IMR-90 (cell line): ENCODE data around the gene IRF2BP1. TPM values are rescaled to one million over a fixed set of nuclear protein-coding genes. Genes with fewer than 3 reads are reported as not detected.

Source experiments
- ATAC-seq: fragments of 200-7000 bp; cut with Tn5 transposase; 2 replicates; pipeline ENCODE4 v1.9.1; 2020; ENCODE audit warnings: low read depth, mild to moderate bottlenecking, moderate library complexity
- BruUV-seq: library from RNA; stranded (reverse); fragments of 400-500 nt; replicated peaks from 2 replicates; lab custom pipeline; 2021; lab: Mats Ljungman, UMichigan
- CTCF ChIA-PET: fragments of 300-600 bp; formaldehyde crosslinking; extraction: SDS; loops from one replicate; lab custom pipeline; 2021; ENCODE audit warnings: antibody characterized with exemption; lab: Yijun Ruan, JAX
- POLR2A ChIA-PET: fragments of 300-600 bp; sonication (Branson Sonifier 250); formaldehyde crosslinking; loops from one replicate; lab custom pipeline; 2022; ENCODE audit warnings: antibody characterized with exemption; ENCODE audit not compliant: unreplicated experiment; lab: Charles Lee
- DNase-seq: peaks from one replicate; pipeline ENCODE4 v3.0.0; 2013
- H2AFZ ChIP-seq: replicated peaks from 2 replicates; pipeline ENCODE3; 2013; ENCODE audit warnings: low read length, mild to moderate bottlenecking; ENCODE audit not compliant: poor library complexity
- H2AK5ac ChIP-seq: 2 replicates; pipeline ENCODE4 v1.6.1; 2013; ENCODE audit warnings: low read depth, low read length, inconsistent platforms
- H2AK9ac ChIP-seq: replicated peaks from 2 replicates; pipeline ENCODE3; 2013; ENCODE audit warnings: mild to moderate bottlenecking, low read depth, low read length, moderate library complexity; ENCODE audit not compliant: poor library complexity
- H2BK120ac ChIP-seq: 2 replicates; pipeline ENCODE4 v1.6.1; 2013; ENCODE audit warnings: low read depth, low read length, inconsistent platforms
- H2BK15ac ChIP-seq: 3 replicates; pipeline ENCODE4 v1.6.1; 2013; ENCODE audit warnings: low read depth, low read length, inconsistent platforms
- H2BK20ac ChIP-seq: 2 replicates; pipeline ENCODE4 v1.6.1; 2013; ENCODE audit warnings: low read depth, mild to moderate bottlenecking, inconsistent platforms, low read length, moderate library complexity
- H2BK5ac ChIP-seq: 2 replicates; pipeline ENCODE4 v1.6.1; 2013; ENCODE audit warnings: mild to moderate bottlenecking, low read depth, low read length, inconsistent platforms; ENCODE audit not compliant: poor library complexity, severe bottlenecking
- H3K14ac ChIP-seq: replicated peaks from 2 replicates; pipeline ENCODE4 v1.6.1; 2013; ENCODE audit warnings: low read depth, low read length, inconsistent platforms
- H3K18ac ChIP-seq: 2 replicates; pipeline ENCODE4 v1.6.1; 2013; ENCODE audit warnings: low read depth, low read length, control low read depth
- H3K23ac ChIP-seq: 2 replicates; pipeline ENCODE4 v1.6.1; 2013; ENCODE audit warnings: low read depth, low read length, inconsistent platforms
- H3K27ac ChIP-seq: 2 replicates; pipeline ENCODE4 v1.5.1; 2013; ENCODE audit warnings: mild to moderate bottlenecking, control low read depth, low read length; ENCODE audit not compliant: insufficient read depth
- H3K27me3 ChIP-seq: 2 replicates; pipeline ENCODE4 v1.6.1; 2013; ENCODE audit warnings: low read length; ENCODE audit not compliant: control insufficient read depth, insufficient read depth
- H3K36me3 ChIP-seq: 2 replicates; pipeline ENCODE4 v1.6.1; 2013; ENCODE audit warnings: low read length, mixed read lengths; ENCODE audit not compliant: control insufficient read depth, insufficient read depth
- H3K4ac ChIP-seq: 2 replicates; pipeline ENCODE4 v1.6.1; 2013; ENCODE audit warnings: low read depth, low read length, inconsistent platforms
- H3K4me1 ChIP-seq: 2 replicates; pipeline ENCODE4 v1.6.1; 2013; ENCODE audit warnings: low read length, mixed read lengths; ENCODE audit not compliant: control insufficient read depth, insufficient read depth
- H3K4me2 ChIP-seq: 2 replicates; pipeline ENCODE4 v1.6.1; 2013; ENCODE audit warnings: low read depth, mild to moderate bottlenecking, control low read depth, low read length, moderate library complexity
- H3K4me3 ChIP-seq: 2 replicates; pipeline ENCODE4 v1.5.1; 2013; ENCODE audit warnings: low read depth, mild to moderate bottlenecking, control low read depth, low read length, moderate library complexity; ENCODE audit not compliant: insufficient read depth
- H3K56ac ChIP-seq: 2 replicates; pipeline ENCODE4 v1.6.1; 2013; ENCODE audit warnings: low read length, inconsistent platforms; ENCODE audit not compliant: insufficient read depth; ENCODE audit errors: extremely low read depth
- H3K79me1 ChIP-seq, 2 experiments: 2 replicates each; pipeline ENCODE4 v1.6.1; 2013; ENCODE audit warnings: low read length in 2 of 2, inconsistent platforms in 1 of 2, low read depth in 1 of 2
- H3K9ac ChIP-seq: 2 replicates; pipeline ENCODE4 v1.6.1; 2013; ENCODE audit warnings: low read depth, low read length, control low read depth
- H3K9me1 ChIP-seq: 2 replicates; pipeline ENCODE4 v1.6.1; 2013; ENCODE audit warnings: low read length, inconsistent platforms; ENCODE audit not compliant: insufficient read depth
- H3K9me3 ChIP-seq: 2 replicates; pipeline ENCODE4 v1.6.1; 2013; ENCODE audit warnings: low read length; ENCODE audit not compliant: control insufficient read depth, insufficient read depth
- H4K20me1 ChIP-seq: 2 replicates; pipeline ENCODE4 v1.6.1; 2013; ENCODE audit warnings: low read length, inconsistent platforms; ENCODE audit not compliant: insufficient read depth
- H4K5ac ChIP-seq: 2 replicates; pipeline ENCODE4 v1.6.1; 2013; ENCODE audit warnings: mild to moderate bottlenecking, low read depth, low read length, control low read depth
- H4K8ac ChIP-seq, 2 experiments: 2 replicates each; pipeline ENCODE4 v1.6.1; 2013; ENCODE audit warnings: low read depth in 2 of 2, low read length in 2 of 2, control low read depth in 1 of 2, inconsistent platforms in 1 of 2
- H4K91ac ChIP-seq: 2 replicates; pipeline ENCODE4 v1.6.1; 2013; ENCODE audit warnings: low read depth, low read length, inconsistent platforms; ENCODE audit not compliant: insufficient read depth
- ELK1 ChIP-seq: fragments of 150-350 bp; IDR thresholded peaks from 2 replicates; pipeline ENCODE4 v1.6.1; 2016; ENCODE audit warnings: low read depth, mild to moderate bottlenecking, low read length, moderate library complexity, borderline replicate concordance
- FOS ChIP-seq: fragments of 150-350 bp; IDR thresholded peaks from 2 replicates; pipeline ENCODE4 v1.6.1; 2016; ENCODE audit warnings: low read depth, low read length
- MAFK ChIP-seq: IDR thresholded peaks from 2 replicates; pipeline ENCODE4 v1.6.1; 2012; ENCODE audit warnings: low read depth, low read length, improper control_type of control experiment
- POLR2A ChIP-seq: IDR thresholded peaks from 2 replicates; pipeline ENCODE4 v1.6.1; 2012; ENCODE audit warnings: mild to moderate bottlenecking, low read depth, low read length
- RAD21 ChIP-seq: IDR thresholded peaks from 2 replicates; pipeline ENCODE4 v1.6.1; 2012; ENCODE audit warnings: low read length, improper control_type of control experiment
- USF2 ChIP-seq: fragments of 150-350 bp; IDR thresholded peaks from 2 replicates; pipeline ENCODE4 v1.6.1; 2017; ENCODE audit warnings: mild to moderate bottlenecking, antibody characterized with exemption, low read length, low read depth
- WGBS, 2 experiments: methylation state at CpG; one replicate each; pipeline versions ENCODE4 v1.1.5 to v1.1.7; 2013; ENCODE audit warnings: missing lambda C conversion rate in 2 of 2; ENCODE audit not compliant: insufficient read length in 1 of 2; ENCODE audit errors: extremely low coverage in 2 of 2; 5-methylcytosine and 5-hydroxymethylcytosine counted together
- dilution Hi-C: fragments of 300-500 bp; cut with HindIII; formaldehyde crosslinking; loops from one replicate; pipeline ENCODE4 v1.14.3; 2018; ENCODE audit warnings: low sequenced_read_pairs; ENCODE audit not compliant: unreplicated experiment
- in situ Hi-C: fragments of 300-500 bp; cut with MboI; formaldehyde crosslinking; loops from 3 replicates; pipeline ENCODE4 v1.14.3; 2019; ENCODE audit warnings: low sequenced_read_pairs, inconsistent platforms, mixed read lengths
- intact Hi-C: fragments of 100-400 bp; cut with micrococcal nuclease; formaldehyde crosslinking; loops from 2 replicates; pipeline ENCODE4 v1.10.0; 2022
- polyA plus RNA-seq, 3 experiments: library from polyadenylated mRNA; depleted of rRNA; stranded (reverse); fragments of >200 nt; gene quantifications; 2 replicates each; pipeline ENCODE4 v1.2.3, GENCODE V29; 2012; ENCODE audit warnings: low replicate concordance in 1 of 3
- total RNA-seq: library from RNA; depleted of rRNA; stranded (reverse); fragments of >200 nt; gene quantifications from 2 replicates; pipeline ENCODE4 v1.2.3, GENCODE V29; 2012

IRF2BP1 gene
- total and polyA plus RNA-seq, 2 of the 4 experiments (the other 2 are of a cell fraction): 4.5 to 8.5 TPM

- no peaks in the 10 kb centered on the region for H3K9me3 ChIP-seq
- H3K9me1 ChIP-seq: no peaks in the 10 kb centered on the region
- intact Hi-C loops: no loop called here
- H3K23ac ChIP-seq: no peak overlapping the region
- H3K4me2 ChIP-seq: no peak overlapping the region
- H2BK15ac ChIP-seq: no peak overlapping the region
- WGBS, 2 experiments: no CpG with 5 or more reads among the region's 7 CpGs
- H2AK9ac ChIP-seq: no peak overlapping the region
- no peak overlapping the region for H4K5ac ChIP-seq
- H3K36me3 ChIP-seq: no peaks in the 10 kb centered on the region
- H3K18ac ChIP-seq: no peak overlapping the region
- H2AFZ ChIP-seq: no peak overlapping the region
- H3K4me3 ChIP-seq: no peak overlapping the region
- no peaks in the 10 kb centered on the region for H3K79me1 ChIP-seq
- ChIA-PET CTCF (interaction anchor here (0.6 kb wide), 1 partner anchor 1211 kb away, joined by 3 read pairs; no protein-coding TSS in a partner anchor), POLR2A (no interaction called here)
- no peak overlapping the region for H3K9ac ChIP-seq
- peaks cover 30% of the 10 kb centered on the region for H3K27me3 ChIP-seq
- DNase-seq (no peak), ATAC-seq (no peak)
- H3K4ac ChIP-seq: no peak overlapping the region
- in situ Hi-C loops: no loop called here
- H3K27ac ChIP-seq: no peak overlapping the region
- TF ChIP-seq RAD21 (no peak), FOS (no peak), POLR2A (no peak), USF2 (no peak), ELK1 (no peak), MAFK (no peak)
- H3K4me1 ChIP-seq: peaks cover 4% of the 10 kb centered on the region; the same call in 1 of the 2 replicates
- H4K20me1 ChIP-seq: no peaks in the 10 kb centered on the region
- H2BK20ac ChIP-seq: no peak overlapping the region
- no TSS peak for BruUV-seq
- no peak overlapping the region for H2AK5ac ChIP-seq
- H2BK5ac ChIP-seq: no peak overlapping the region
- H3K14ac ChIP-seq: no peak overlapping the region
- H3K56ac ChIP-seq: no peak overlapping the region
- dilution Hi-C loops: no loop called here
- H2BK120ac ChIP-seq: no peak overlapping the region
- H4K8ac ChIP-seq: no peak overlapping the region
- no peak overlapping the region for H4K91ac ChIP-seq
Observed at GRCh38 chr19:45873219-45873772, 12.6 kb downstream of the IRF2BP1 start.
